ENCODE data around the gene FAM210A. TPM values are rescaled to one million over a fixed set of nuclear protein-coding genes. Genes with fewer than 3 reads are reported as not detected.

The FAM210A gene
- total RNA-seq, 1 donor from 2014 or later, result 15.1 TPM

- Histone ChIP-seq H4K20me1 (ENCODE audit: low read depth) (no peaks in the 10 kb centered on the region), H3F3A (ENCODE audit: low read depth) (no peaks in the 10 kb centered on the region), H3K27ac (no peak overlapping the region), H3K4me3 (peak overlapping the region; percentile 76), H3K9me3 (ENCODE audit: low read depth) (no peaks in the 10 kb centered on the region), H3K4me2 (peak overlapping the region; percentile 95), H2AFZ (replicated peaks) (peak overlapping the region; percentile 89), H3K36me3 (no peaks in the 10 kb centered on the region), H3K9ac (peak overlapping the region; percentile 19), H3K4me1 (peaks cover 14% of the 10 kb centered on the region), H3K79me2 (ENCODE audit: low read depth) (peaks cover 95% of the 10 kb centered on the region), H3K27me3 (no peaks in the 10 kb centered on the region)
- no peaks in the 10 kb centered on the region for H3K9me3 Mint-ChIP-seq
- H3K27ac Mint-ChIP-seq, result peak overlapping the region; percentile 89
- H3K4me1 Mint-ChIP-seq, result peaks cover 29% of the 10 kb centered on the region
- peaks cover 7% of the 10 kb centered on the region for H3K36me3 Mint-ChIP-seq
- H3K4me3 Mint-ChIP-seq, result peak overlapping the region; percentile 84
- H3K27me3 Mint-ChIP-seq (ENCODE audit: insufficient read depth, low read depth), result no peaks in the 10 kb centered on the region
- DNase-seq (ENCODE audit: low spot score), result no peak
- TF ChIP-seq CTCF (IDR thresholded peaks at IDR 0.05) (no peak), EZH2phosphoT487 (IDR thresholded peaks at IDR 0.05) (no peak), EZH2 (IDR thresholded peaks at IDR 0.05) (no peak)
These were observed 659 bp downstream of the FAM210A start for GRCh38 chr18:13725566-13726231.

GRCh38 chr18:13720847-13721246 lies 5.5 kb downstream of the FAM210A start:
- Mint-ChIP-seq H3K9me3 (peaks cover 2% of the 10 kb centered on the region), H3K4me1 (peaks cover 17% of the 10 kb centered on the region), H3K36me3 (peaks cover 5% of the 10 kb centered on the region), H3K27ac (no peak overlapping the region), H3K27me3 (ENCODE audit: insufficient read depth, low read depth) (no peaks in the 10 kb centered on the region), H3K4me3 (no peak overlapping the region)
- H3F3A ChIP-seq (ENCODE audit: low read depth), result no peaks in the 10 kb centered on the region
- H3K36me3 ChIP-seq, result no peaks in the 10 kb centered on the region
- H3K9me3 ChIP-seq (ENCODE audit: low read depth), result no peaks in the 10 kb centered on the region
- H4K20me1 ChIP-seq (ENCODE audit: low read depth), result no peaks in the 10 kb centered on the region
- no peak overlapping the region for H3K27ac ChIP-seq
- H3K4me3 ChIP-seq, result no peak overlapping the region
- no peak overlapping the region for H3K9ac ChIP-seq
- H2AFZ ChIP-seq (replicated peaks), result no peak overlapping the region
- peaks cover 6% of the 10 kb centered on the region for H3K4me1 ChIP-seq
- no peak overlapping the region for H3K4me2 ChIP-seq
- H3K27me3 ChIP-seq, result no peaks in the 10 kb centered on the region
- peaks cover 96% of the 10 kb centered on the region for H3K79me2 ChIP-seq (ENCODE audit: low read depth)
- TF ChIP-seq CTCF (IDR thresholded peaks at IDR 0.05), result no peak
- no peak for TF ChIP-seq EZH2phosphoT487 (IDR thresholded peaks at IDR 0.05)
- no peak for TF ChIP-seq EZH2 (IDR thresholded peaks at IDR 0.05)
- DNase-seq (ENCODE audit: low spot score), result no peak

- H3K79me2 ChIP-seq (ENCODE audit: low read depth), result peaks cover 96% of the 10 kb centered on the region
These were observed 6.2 kb downstream of the FAM210A start for GRCh38 chr18:13720123-13720522.

More at GRCh38 chr18:13720123-13720522, 6.2 kb downstream of the FAM210A start:
- Histone ChIP-seq H3K4me2 (no peak overlapping the region), H3K4me3 (no peak overlapping the region), H3K4me1 (peaks cover 2% of the 10 kb centered on the region), H3K9ac (no peak overlapping the region), H3K27ac (no peak overlapping the region), H3F3A (ENCODE audit: low read depth) (no peaks in the 10 kb centered on the region), H3K36me3 (no peaks in the 10 kb centered on the region), H3K27me3 (no peaks in the 10 kb centered on the region), H4K20me1 (ENCODE audit: low read depth) (no peaks in the 10 kb centered on the region), H2AFZ (replicated peaks) (no peak overlapping the region), H3K9me3 (ENCODE audit: low read depth) (no peaks in the 10 kb centered on the region)
- peaks cover 5% of the 10 kb centered on the region for H3K36me3 Mint-ChIP-seq
- H3K4me3 Mint-ChIP-seq, result no peak overlapping the region
- H3K27me3 Mint-ChIP-seq (ENCODE audit: insufficient read depth, low read depth), result no peaks in the 10 kb centered on the region
- H3K27ac Mint-ChIP-seq, result no peak overlapping the region
- TF ChIP-seq EZH2phosphoT487 (IDR thresholded peaks at IDR 0.05) (no peak), CTCF (IDR thresholded peaks at IDR 0.05) (no peak), EZH2 (IDR thresholded peaks at IDR 0.05) (no peak)
- peaks cover 10% of the 10 kb centered on the region for H3K4me1 Mint-ChIP-seq
- peaks cover 2% of the 10 kb centered on the region for H3K9me3 Mint-ChIP-seq
- no peak for DNase-seq (ENCODE audit: low spot score)
